ENCODE results near the gene CCT8L2. TPM values are rescaled to one million over a fixed set of nuclear protein-coding genes. Genes with fewer than 3 reads are reported as not detected.
"Not testable (repeated sequence)": the region's sequence is repeated elsewhere in the genome, so short reads cannot be mapped to it uniquely, and the experiment has no call there.

The CCT8L2 gene
- total RNA-seq, 2 experiments from 2014 or later = not detected

DNA sequence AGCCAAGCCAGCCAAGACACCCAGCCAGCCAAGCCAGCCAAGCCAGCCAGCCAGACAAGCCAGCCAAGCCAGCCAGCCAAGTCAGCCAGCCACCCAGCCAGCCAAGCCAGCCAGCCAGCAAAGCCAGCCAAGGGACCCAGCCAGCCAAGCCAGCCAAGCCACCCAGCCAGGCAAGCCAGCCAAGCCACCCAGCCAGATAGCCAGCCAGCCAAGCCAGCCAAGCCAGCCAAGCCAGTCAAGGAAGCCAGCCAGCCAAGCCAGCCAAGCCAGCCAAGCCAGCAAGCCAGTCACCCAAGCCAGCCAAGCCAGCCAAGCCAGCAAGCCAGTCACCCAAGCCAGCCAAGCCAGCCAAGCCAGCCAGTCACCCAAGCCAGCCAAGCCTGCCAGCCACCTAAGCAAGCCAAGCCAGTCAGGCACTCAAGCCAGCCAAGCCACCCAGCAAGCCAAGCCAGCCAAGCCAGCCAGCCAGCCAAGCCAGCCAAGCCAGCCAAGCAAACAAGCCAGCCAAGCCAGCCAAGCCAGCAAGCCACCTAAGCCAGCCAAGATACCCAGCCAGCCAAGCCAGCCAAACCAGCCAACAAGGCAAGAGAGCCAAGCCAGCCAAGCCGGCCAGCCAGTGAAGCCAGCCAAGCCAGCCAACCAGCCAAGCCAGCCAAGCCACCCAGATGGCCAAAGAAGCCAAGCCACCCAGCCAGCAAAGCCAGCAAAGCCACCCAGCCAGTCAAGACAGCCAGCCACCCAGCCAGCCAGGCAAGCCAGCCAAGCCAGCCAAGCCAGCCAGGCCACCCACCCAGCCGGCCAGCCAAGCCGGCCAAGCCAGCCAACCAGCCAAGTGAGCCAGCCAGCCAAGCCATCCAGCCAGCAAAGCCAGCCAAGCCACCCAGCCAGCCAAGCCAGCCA is 33.3 kb downstream of the CCT8L2 start:
- peaks cover 1% of the 10 kb centered on the region for H3K9me3 Mint-ChIP-seq
- no peaks in the 10 kb centered on the region for H3K36me3 Mint-ChIP-seq (ENCODE audit: low read depth)
- ChIA-PET POLR2A (no interaction called here), CTCF (no interaction called here)
- no peak for ATAC-seq
- H3K27ac Mint-ChIP-seq = no peak overlapping the region
- H3K27me3 Mint-ChIP-seq = no peaks in the 10 kb centered on the region
- DNase-seq = no peak
- H3K4me3 Mint-ChIP-seq = no peak overlapping the region
- no peaks in the 10 kb centered on the region for H3K4me1 Mint-ChIP-seq (ENCODE audit: low read depth)
- intact Hi-C loops (cut with micrococcal nuclease) = no loop called here
- TF ChIP-seq, protein P1, sequence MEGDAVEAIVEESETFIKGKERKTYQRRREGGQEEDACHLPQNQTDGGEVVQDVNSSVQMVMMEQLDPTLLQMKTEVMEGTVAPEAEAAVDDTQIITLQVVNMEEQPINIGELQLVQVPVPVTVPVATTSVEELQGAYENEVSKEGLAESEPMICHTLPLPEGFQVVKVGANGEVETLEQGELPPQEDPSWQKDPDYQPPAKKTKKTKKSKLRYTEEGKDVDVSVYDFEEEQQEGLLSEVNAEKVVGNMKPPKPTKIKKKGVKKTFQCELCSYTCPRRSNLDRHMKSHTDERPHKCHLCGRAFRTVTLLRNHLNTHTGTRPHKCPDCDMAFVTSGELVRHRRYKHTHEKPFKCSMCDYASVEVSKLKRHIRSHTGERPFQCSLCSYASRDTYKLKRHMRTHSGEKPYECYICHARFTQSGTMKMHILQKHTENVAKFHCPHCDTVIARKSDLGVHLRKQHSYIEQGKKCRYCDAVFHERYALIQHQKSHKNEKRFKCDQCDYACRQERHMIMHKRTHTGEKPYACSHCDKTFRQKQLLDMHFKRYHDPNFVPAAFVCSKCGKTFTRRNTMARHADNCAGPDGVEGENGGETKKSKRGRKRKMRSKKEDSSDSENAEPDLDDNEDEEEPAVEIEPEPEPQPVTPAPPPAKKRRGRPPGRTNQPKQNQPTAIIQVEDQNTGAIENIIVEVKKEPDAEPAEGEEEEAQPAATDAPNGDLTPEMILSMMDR (IDR thresholded peaks at IDR 0.05) = no peak

DNA sequence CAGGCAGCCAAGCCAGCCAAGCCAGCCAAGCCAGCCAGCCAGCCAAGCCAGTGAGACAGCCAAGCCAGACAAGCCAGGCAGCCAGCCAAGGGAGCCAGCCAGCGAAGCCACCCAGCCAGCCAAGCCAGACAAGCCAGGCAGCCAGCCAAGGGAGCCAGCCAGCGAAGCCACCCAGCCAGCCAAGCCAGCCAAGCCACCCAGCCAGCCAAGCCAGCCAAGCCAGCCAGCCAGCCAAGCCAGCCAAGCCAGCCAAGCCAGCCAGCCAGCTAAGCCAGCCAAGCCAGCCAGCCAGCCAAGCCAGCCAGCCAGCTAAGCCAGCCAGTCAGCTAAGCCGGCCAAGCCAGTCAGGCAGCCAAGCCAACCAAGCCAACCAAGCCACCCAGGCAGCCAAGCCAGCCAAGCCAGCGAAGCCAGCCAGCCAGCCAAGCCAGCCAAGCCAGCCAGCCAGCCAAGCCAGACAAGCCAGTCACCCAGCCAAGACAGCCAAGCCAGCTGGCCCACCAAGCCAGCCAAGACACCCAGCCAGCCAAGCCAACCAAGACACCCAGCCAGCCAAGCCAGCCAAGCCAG is 34.1 kb downstream of the CCT8L2 start:
- H3K4me3 Mint-ChIP-seq; ATAC-seq; CTCF ChIA-PET; H3K36me3 Mint-ChIP-seq (ENCODE audit: low read depth); POLR2A ChIA-PET; H3K9me3 Mint-ChIP-seq; H3K4me1 Mint-ChIP-seq (ENCODE audit: low read depth); H3K27me3 Mint-ChIP-seq; DNase-seq; H3K27ac Mint-ChIP-seq; intact Hi-C loops (cut with micrococcal nuclease): not testable (repeated sequence)

GRCh38 chr22:16557511-16557910 is 35.1 kb downstream of the CCT8L2 start:
- H3K9me3 Mint-ChIP-seq; ATAC-seq; H3K36me3 Mint-ChIP-seq (ENCODE audit: low read depth); H3K4me3 Mint-ChIP-seq; intact Hi-C loops (cut with micrococcal nuclease); H3K4me1 Mint-ChIP-seq (ENCODE audit: low read depth); DNase-seq; H3K27me3 Mint-ChIP-seq; POLR2A ChIA-PET; H3K27ac Mint-ChIP-seq; CTCF ChIA-PET: not testable (repeated sequence)

- not testable (repeated sequence) for H3K4me1 Mint-ChIP-seq (ENCODE audit: low read depth)
Measured at GRCh38 chr22:16555077-16555994, 37.3 kb downstream of the CCT8L2 start.

DNA sequence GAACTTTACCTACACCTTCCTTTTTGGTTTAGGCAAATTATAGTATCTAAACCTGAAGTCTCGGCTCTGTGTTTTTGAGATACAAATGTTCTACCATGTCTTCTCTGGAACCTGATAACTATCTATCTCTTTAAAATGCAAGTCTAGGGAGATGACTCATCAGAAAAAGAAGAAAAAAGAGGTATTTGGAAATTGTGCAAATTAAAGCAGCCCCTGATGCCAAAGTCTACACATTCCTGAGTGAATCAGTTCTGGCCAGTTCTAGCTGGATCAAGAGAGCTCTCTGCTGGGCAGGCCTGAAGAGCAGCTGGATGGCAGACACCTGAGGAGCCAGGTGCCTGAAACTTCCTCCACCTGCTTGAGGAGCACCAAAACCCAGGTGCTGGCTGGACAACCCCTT is 49.3 kb downstream of the CCT8L2 start:
- H3K9me3 Mint-ChIP-seq; POLR2A ChIA-PET; H3K4me1 Mint-ChIP-seq (ENCODE audit: low read depth); H3K27me3 Mint-ChIP-seq; ATAC-seq; H3K4me3 Mint-ChIP-seq; H3K27ac Mint-ChIP-seq; CTCF ChIA-PET; DNase-seq; H3K36me3 Mint-ChIP-seq (ENCODE audit: low read depth); intact Hi-C loops (cut with micrococcal nuclease): not testable (repeated sequence)

More at GRCh38 chr22:16555077-16555994, 37.3 kb downstream of the CCT8L2 start:
- intact Hi-C loops (cut with micrococcal nuclease); CTCF ChIA-PET; H3K9me3 Mint-ChIP-seq; POLR2A ChIA-PET; ATAC-seq; H3K27me3 Mint-ChIP-seq; DNase-seq; H3K4me3 Mint-ChIP-seq; H3K36me3 Mint-ChIP-seq (ENCODE audit: low read depth); H3K27ac Mint-ChIP-seq: not testable (repeated sequence)

Other genes starting within 250 kb of the CCT8L2 start
- not detected for gene XKR3, start 232.6 kb upstream of the CCT8L2 start, total RNA-seq